A673 (cell line): ENCODE results near the gene ZNF18.

ENCODE experiments used
- EZH2 ChIP-seq: fragments of 200-600 bp; sonication (generic); IDR thresholded peaks from 2 replicates; pipeline ENCODE4 v1.6.1; 2017; ENCODE audit warnings: borderline replicate concordance, low read depth, mild to moderate bottlenecking, mixed read lengths, antibody characterized with exemption, low read length; ENCODE audit not compliant: poor library complexity, severe bottlenecking
- TF ChIP-seq, protein P1 (sequence below): fragments of 300-800, 200-600 bp; sonication (generic); conservative IDR thresholded peaks from 2 replicates; pipeline ENCODE4 v1.5.1; 2017; ENCODE audit warnings: low read depth, mild to moderate bottlenecking, antibody characterized with exemption, low read length, moderate library complexity, mixed read lengths

GRCh38 chr17:11940904-11941303 lies 56.4 kb downstream of the ZNF18 start:
- TF ChIP-seq, protein P1, sequence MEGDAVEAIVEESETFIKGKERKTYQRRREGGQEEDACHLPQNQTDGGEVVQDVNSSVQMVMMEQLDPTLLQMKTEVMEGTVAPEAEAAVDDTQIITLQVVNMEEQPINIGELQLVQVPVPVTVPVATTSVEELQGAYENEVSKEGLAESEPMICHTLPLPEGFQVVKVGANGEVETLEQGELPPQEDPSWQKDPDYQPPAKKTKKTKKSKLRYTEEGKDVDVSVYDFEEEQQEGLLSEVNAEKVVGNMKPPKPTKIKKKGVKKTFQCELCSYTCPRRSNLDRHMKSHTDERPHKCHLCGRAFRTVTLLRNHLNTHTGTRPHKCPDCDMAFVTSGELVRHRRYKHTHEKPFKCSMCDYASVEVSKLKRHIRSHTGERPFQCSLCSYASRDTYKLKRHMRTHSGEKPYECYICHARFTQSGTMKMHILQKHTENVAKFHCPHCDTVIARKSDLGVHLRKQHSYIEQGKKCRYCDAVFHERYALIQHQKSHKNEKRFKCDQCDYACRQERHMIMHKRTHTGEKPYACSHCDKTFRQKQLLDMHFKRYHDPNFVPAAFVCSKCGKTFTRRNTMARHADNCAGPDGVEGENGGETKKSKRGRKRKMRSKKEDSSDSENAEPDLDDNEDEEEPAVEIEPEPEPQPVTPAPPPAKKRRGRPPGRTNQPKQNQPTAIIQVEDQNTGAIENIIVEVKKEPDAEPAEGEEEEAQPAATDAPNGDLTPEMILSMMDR: no peak
- no peak for TF ChIP-seq EZH2
